Pancreas (tissue), 10 donors: Measurements from ENCODE around the gene NDUFS4. TPM values are rescaled to one million over a fixed set of nuclear protein-coding genes. Genes with fewer than 3 reads are reported as not detected.
"Not testable (repeated sequence)": the region's sequence is repeated elsewhere in the genome, so short reads cannot be mapped to it uniquely, and the experiment has no call there.

Experiments used
- ATAC-seq, 4 donors: fragments of 200-7000 bp; cut with Tn5 transposase; one replicate each; pipeline versions ENCODE4 v1.8.0 to v1.9.1; 2020; ENCODE audit warnings: mild to moderate bottlenecking in 4 of 4, moderate library complexity in 4 of 4
- DNase-seq, 6 donors: peaks; one replicate each; pipeline ENCODE4 v3.0.0-alpha.2; 2020
- FAIRE-seq: peaks from 2 replicates; lab custom pipeline; 2012; peaks lifted over from hg19 to GRCh38; lab: Jason Lieb, UNC
- H3K27ac ChIP-seq, 4 donors: fragments of 200-600 bp; sonication (generic); 1 replicate in 3 of 4; 2 replicates in 1 of 4; pipeline versions ENCODE4 v1.5.0 to v1.8.0; 2020
- H3K27me3 ChIP-seq, 4 donors: fragments of 200-600 bp; one replicate each; pipeline ENCODE4 v1.8.0; 2021
- H3K36me3 ChIP-seq, 3 donors: fragments of 200-600 bp; sonication (generic) in 1 of 3; one replicate each; pipeline versions ENCODE4 v1.5.0 to v1.8.0; 2020 to 2021
- H3K4me1 ChIP-seq, 3 donors: fragments of 200-600 bp; one replicate each; pipeline ENCODE4 v1.8.0; 2021
- H3K4me3 ChIP-seq, 4 donors: fragments of 200-600 bp; sonication (generic) in 2 of 4; one replicate each; pipeline versions ENCODE4 v1.5.0 to v1.8.0; 2020 to 2021
- H3K9me3 ChIP-seq, 4 donors: fragments of 200-600 bp; one replicate each; pipeline ENCODE4 v1.8.0; 2021
- CTCF ChIP-seq, 4 donors: fragments of 200-600 bp; sonication (generic) in 3 of 4; IDR thresholded peaks; one replicate each; pipeline versions ENCODE4 v1.5.0 to v1.8.0; 2021; ENCODE audit warnings: antibody characterized with exemption in 4 of 4
- WGBS, 2 donors: extraction: QIAGEN DNeasy Blood & Tissue Kit; methylation state at CpG; one replicate each; pipeline ENCODE4 v1.1.7; 2013; 5-methylcytosine and 5-hydroxymethylcytosine counted together
- intact Hi-C, 3 donors: fragments of 100-400 bp; cut with DNase I; formaldehyde crosslinking; loops; one replicate each; pipeline versions ENCODE4 v1.11.1 to v1.14.2; 2022
- polyA plus RNA-seq, 2 donors: library from polyadenylated mRNA; stranded (reverse); fragments of 200-250 nt; gene quantifications; one replicate each; pipeline ENCODE4 v1.2.3, GENCODE V29; 2013
- total RNA-seq, 6 donors: library from RNA; stranded (reverse); fragmentation: NEBNext Ultra II Directional in 4 of 6; extraction: Animal tissue kit (Norgen Biotek cat#: 25700) in 4 of 6; gene quantifications; one replicate each; pipeline versions ENCODE4 v1.2.1 to v1.2.4, GENCODE V29; 2021 to 2023
- donor health status: healthy with polysubstance abuse.
- donor health status: DM: no; HTN: no; CAD: no; lungs with moderate emphysema.
- donor health status: DM: no; HTN: no; CAD: no.
- donor health status: control.
- donor health status: control.
- donor health status: Bipolar disorder and iron deficiency.
- donor health status: DM: yes; HTN: yes; CAD: no.
- donor health status: DM: no; HTN: no; CAD: no.
- donor health status: DM: no; HTN: no; CAD: no.
- donor health status: DM: yes; HTN: yes; CAD: no.

NDUFS4 gene
- total RNA-seq (10 to 100 TPM; 17.8 to 29.3 (median 22.3) TPM), polyA plus RNA-seq (10 to 100 TPM; 18.6 to 45.4 TPM)

DNA sequence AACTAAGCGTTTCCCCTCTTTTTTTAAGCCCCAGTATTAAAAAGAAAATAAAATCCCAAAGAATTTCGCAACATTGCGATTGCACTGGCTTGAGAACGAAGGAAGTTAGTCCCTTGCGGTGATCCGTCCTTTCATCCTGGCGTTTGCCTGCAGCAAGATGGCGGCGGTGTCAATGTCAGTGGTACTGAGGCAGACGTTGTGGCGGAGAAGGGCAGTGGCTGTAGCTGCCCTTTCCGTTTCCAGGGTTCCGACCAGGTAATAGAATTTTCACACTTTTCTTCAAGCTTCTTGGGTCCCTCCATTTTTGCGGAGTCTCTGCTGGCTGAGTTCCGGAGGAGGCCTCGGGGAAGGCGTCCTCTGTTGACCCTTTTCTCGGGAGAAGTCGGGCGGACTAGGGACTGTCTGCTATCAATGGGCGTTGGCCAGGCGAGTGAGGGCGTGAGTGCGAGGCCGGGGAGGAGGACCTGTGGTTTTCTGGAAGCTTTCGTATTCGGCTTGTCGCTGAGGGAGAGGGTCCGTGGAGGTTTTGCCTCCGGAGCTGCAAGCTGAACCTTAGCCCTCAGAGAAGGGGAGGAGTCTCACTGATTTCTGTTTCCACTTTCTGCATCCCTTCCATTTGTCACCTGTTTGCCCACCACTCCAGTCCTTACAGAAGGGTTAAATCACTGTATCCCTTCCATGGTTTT lies at the start of gene NDUFS4:
Gene NDUFS4, plus strand, starts transcription at position 134 of the 686 bp plus-strand sequence. Its CDS starts 24 bp downstream, at position 158.
- FAIRE-seq: peak; percentile 66
- H3K27me3 ChIP-seq: no peaks in the 10 kb centered on the region
- WGBS, 2 donors: 0% methylated on average over 30 of the region's 30 CpGs
- no peaks in the 10 kb centered on the region for H3K9me3 ChIP-seq
- peak within 1 kb of the TSS; percentile 58 to 86 (median 74) for H3K27ac ChIP-seq
- ATAC-seq: peak; percentile 99 to 100 (median 99)
- no peaks in the 10 kb centered on the region for H3K36me3 ChIP-seq
- peak within 1 kb of the TSS; percentile 50 to 80 (median 73) for H3K4me3 ChIP-seq
- no peak for TF ChIP-seq CTCF (IDR thresholded peaks at IDR 0.05)
- peak; percentile 76 to 89 (median 84) for DNase-seq
- intact Hi-C loops: no loop called here
- peaks cover 5 to 16% (median 15%) of the 10 kb centered on the region in 3 donors for H3K4me1 ChIP-seq

- intact Hi-C loops: no loop called here
- FAIRE-seq (no peak), DNase-seq (no peak)
These were observed 47.9 kb upstream of the NDUFS4 start for GRCh38 chr5:53512539-53512938.

DNA sequence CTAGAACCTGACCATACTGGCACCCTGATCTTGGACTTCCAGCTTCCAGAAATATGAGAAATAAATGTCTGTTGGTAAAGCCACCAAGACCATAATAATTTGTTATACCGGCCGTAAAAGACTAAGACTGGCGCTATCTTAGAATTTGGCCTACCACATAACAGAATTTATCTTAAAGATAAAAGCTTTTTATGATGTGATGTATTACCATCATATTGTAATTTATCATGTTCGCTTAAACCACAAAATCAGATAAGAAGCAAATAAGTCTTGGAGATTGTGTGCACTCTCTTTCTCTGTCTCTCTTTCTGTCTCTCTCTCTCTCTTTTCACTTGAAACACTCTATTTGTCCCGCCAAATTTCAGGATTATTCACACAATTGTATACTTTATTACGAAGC lies 44.5 kb upstream of the NDUFS4 start:
- Histone ChIP-seq H3K36me3 (no peaks in the 10 kb centered on the region), H3K27me3 (no peaks in the 10 kb centered on the region), H3K4me1 (no peaks in the 10 kb centered on the region), H3K9me3 (no peaks in the 10 kb centered on the region), H3K4me3 (no peak overlapping the region), H3K27ac (no peak overlapping the region)
- FAIRE-seq: no peak
- no peak for TF ChIP-seq CTCF (IDR thresholded peaks at IDR 0.05)
- no peak for DNase-seq
- intact Hi-C loops: no loop called here
- WGBS, 2 donors: 60 to 64% methylated on average over 6 of the region's 6 CpGs
- no peak for ATAC-seq

More at GRCh38 chr5:53512539-53512938, 47.9 kb upstream of the NDUFS4 start:
- Histone ChIP-seq H3K4me1 (no peaks in the 10 kb centered on the region), H3K27ac (no peak overlapping the region), H3K27me3 (no peaks in the 10 kb centered on the region), H3K4me3 (no peak overlapping the region), H3K9me3 (no peaks in the 10 kb centered on the region), H3K36me3 (no peaks in the 10 kb centered on the region)
- no peak for TF ChIP-seq CTCF (IDR thresholded peaks at IDR 0.05)
- no peak for ATAC-seq

DNA sequence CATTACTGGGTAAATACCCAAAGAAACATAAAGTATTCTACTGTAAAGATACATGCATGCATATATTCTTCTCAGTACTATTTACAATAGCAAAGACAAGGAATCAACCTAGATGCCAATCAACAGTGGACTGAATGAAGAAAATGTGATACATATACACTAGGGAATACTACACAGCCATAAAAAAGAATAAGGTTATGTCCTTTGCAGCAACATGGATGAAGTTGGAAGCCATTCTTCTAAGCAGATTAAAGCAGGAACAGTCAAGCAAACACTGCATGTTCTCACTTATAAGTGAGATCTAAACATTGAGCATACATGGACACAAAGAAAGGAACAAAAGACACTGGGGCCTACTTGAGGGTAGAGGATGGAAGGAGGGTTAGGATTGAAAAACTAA lies 39.6 kb upstream of the NDUFS4 start:
- ATAC-seq (no peak), DNase-seq (no peak), FAIRE-seq (no peak)
- Histone ChIP-seq H3K36me3 (no peaks in the 10 kb centered on the region), H3K9me3 (no peaks in the 10 kb centered on the region), H3K27me3 (no peaks in the 10 kb centered on the region), H3K4me1 (no peaks in the 10 kb centered on the region), H3K4me3 (no peak overlapping the region), H3K27ac (no peak overlapping the region)
- TF ChIP-seq CTCF (IDR thresholded peaks at IDR 0.05): no peak
- intact Hi-C loops: no loop called here

DNA sequence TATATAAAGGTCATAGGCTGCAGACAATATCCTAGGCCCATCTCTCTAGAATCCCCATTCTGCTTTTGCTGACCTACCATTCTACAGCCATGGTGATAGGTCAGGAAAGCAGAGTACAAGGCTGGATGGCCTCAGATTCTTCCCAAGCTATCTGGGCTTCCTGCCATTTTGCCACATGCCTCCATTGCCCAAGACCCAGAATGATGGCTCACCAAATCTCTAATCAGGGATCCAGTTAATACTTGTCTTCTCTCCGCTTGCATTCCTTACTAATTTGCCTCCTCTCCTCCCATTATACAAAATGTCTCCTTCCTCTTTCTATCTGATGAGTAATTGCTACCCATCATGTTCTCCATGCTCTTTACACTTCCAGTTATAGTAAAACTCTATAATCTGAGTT lies 22.7 kb upstream of the NDUFS4 start:
- no peaks in the 10 kb centered on the region for H3K27me3 ChIP-seq
- ATAC-seq (no peak), DNase-seq (no peak), FAIRE-seq (no peak)
- TF ChIP-seq CTCF (IDR thresholded peaks at IDR 0.05): no peak
- H3K36me3 ChIP-seq: no peaks in the 10 kb centered on the region
- no peak overlapping the region for H3K4me3 ChIP-seq
- no peak overlapping the region for H3K27ac ChIP-seq
- 74 to 86% methylated on average over 1 of the region's 1 CpG for WGBS, 2 donors
- no peaks in the 10 kb centered on the region for H3K9me3 ChIP-seq
- no peaks in the 10 kb centered on the region for H3K4me1 ChIP-seq
- intact Hi-C loops: no loop called here

GRCh38 chr5:53540739-53541138 lies 19.7 kb upstream of the NDUFS4 start:
- H3K27ac ChIP-seq, intact Hi-C loops, H3K4me3 ChIP-seq, H3K36me3 ChIP-seq, ATAC-seq, FAIRE-seq, H3K4me1 ChIP-seq, H3K27me3 ChIP-seq, H3K9me3 ChIP-seq, DNase-seq: not testable (repeated sequence)
- WGBS, 2 donors: 81 to 90% methylated on average over 7 of the region's 7 CpGs
